Ramos (cell line): ENCODE measurements around the gene HEXD.

ENCODE experiments used
- in situ Hi-C: fragments of 300-500 bp; cut with MboI; formaldehyde crosslinking; loops from one replicate; pipeline ENCODE4 v1.14.3; 2022; ENCODE audit warnings: low sequenced_read_pairs; ENCODE audit not compliant: unreplicated experiment

The HEXD gene

DNA sequence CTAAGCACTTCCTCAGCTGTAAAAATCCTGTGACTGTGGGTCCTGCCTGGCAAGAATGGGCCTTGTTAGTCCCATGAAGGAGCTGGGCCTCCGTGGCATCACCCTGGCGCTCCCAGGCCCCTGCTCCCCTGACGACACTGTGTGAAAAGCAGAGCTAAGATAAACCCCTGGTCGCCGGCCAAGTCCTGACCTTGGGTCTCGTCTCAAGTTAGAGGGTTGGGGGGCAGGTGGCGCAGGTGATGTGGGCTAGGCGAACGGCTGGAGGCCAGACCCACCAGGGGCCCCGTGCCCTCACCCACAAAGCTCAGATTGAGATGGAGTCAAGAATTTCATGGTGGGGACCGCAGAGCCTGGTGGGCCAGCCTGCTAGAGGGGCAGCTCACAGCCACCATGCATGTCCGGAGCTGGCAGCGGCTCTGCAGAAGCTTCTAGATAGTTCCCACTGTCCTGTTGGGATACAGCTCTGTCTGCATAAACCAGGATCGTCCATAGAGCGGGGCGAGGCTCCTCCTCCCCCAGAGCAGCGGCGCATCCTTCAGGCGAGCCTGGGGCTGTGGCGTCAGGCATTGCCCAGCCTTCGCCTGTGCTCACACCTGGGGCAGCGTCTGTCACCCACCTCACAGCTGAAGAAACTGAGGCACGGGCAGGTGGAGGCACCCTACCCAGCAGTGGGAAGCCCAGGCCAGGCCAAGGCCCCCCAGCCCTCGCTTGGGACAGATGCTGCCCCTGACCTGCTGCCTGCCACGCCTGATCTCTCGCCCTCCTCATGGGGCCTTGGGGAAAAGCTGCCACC, 20.4 kb downstream of the HEXD start:
- in situ Hi-C loops: no loop called here

DNA sequence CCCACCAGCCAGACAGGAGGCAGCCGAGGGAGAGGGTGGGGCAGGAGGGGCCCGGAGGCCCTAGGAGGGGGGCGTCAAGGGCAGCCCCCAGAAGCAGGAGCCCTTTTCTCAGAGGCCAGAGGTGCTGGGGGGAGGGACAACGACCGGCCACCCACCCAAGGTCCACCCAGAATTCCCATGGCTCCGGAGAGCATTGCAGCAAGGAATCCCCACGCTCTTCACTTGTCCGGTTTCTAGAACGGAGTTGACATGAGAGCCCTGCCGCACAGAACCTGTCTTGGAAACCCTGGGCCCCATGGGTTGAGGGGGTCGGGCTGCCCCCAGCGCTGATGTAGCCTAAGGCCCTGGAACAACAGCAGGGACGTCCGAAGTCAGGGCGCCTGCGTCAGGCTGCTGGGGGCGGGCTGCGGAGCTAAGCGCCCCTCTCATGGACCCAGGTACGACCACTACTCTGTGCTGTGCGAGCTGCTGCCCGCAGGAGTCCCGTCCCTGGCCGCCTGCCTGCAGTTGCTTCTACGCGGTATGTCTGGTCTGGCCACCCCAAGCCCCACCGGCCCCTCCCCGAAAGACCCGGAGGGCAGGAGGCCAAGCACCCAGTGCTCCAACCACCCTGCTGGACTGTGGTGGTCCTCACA, 21.2 kb downstream of the HEXD start:
- in situ Hi-C loops: no loop called here

DNA sequence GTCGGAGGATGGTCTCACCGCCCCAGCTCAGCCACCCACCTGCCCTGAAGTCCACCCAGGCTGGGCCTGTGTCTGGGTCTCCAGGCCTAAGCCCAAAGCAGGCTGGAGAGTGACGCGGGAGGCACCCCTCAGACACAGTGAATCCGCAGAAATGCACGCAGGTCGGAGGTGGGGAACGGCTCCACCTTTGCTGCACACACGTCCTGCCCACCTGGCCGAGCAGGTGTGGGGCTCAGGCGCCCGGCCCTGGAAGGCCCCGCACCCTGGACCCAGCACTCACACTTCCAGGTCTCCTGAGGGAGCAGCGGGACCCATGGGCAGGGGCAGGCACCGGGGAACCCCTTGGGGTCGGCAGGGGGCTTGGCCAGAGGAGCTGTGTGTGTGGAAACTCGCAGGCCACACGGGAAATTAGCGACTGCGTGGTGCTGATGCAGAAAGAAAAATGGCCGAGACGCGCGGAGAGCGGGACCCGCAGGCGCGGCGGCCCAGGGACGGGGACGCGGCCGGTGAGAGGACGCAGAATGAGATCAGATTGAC, 21.8 kb downstream of the HEXD start:
- in situ Hi-C loops: no loop called here

DNA sequence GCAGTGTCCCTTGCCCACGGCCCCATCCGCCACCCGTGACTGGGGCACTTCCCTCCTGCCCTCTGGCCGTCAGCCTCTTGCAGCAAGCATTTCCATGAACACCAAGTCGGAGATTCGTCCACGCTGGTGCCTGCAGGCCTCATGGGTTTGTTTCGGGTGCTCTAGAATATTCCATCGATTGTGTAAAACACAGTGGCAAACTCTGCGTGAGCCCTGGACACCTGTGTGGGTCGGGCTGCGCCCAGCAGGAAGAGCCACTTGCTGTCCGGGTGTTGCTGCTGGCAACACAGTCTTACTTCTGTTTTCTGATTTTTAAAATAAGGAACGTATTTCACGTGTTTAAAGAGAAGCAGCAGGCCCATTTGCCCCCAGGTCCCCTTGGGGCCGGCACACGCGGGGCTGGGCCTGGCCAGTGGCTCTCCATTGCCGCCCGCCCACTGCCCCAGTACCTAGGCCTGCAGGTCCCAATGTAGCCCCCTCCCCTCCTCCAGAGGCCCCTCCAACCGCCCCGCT, 22.4 kb downstream of the HEXD start:
- in situ Hi-C loops: no loop called here

DNA sequence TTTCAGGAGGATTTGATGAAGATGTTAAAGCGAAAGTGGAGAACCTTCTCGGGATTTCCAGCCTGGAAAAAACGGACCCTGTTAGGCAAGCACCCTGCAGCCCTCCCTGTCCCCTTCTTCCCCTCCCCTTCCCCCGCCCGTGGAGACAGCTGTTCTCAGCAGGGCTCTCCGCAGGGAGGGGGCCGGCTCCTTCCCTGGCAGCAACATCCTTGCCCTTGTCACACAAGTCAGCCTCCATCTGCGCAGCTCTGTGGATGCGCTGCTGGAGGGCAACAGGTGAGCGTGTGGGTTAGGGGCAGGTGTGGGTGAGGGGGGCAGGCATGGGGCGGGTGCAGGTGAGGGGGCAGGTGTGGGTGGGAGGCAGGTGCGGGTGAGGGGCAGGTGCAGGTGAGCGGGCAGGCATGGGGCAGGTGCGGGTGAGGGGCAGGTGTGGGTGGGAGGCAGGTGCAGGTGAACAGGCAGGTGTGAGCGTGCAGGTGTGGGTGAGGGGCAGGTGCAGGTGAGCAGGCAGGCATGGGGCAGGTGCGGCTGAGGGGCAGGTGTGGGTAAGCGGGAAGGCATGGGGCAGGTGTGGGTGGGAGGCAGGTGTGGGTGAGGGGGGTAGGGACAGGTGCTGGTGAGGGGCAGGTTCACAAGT, 23.0 kb downstream of the HEXD start:
- in situ Hi-C loops: no loop called here

DNA sequence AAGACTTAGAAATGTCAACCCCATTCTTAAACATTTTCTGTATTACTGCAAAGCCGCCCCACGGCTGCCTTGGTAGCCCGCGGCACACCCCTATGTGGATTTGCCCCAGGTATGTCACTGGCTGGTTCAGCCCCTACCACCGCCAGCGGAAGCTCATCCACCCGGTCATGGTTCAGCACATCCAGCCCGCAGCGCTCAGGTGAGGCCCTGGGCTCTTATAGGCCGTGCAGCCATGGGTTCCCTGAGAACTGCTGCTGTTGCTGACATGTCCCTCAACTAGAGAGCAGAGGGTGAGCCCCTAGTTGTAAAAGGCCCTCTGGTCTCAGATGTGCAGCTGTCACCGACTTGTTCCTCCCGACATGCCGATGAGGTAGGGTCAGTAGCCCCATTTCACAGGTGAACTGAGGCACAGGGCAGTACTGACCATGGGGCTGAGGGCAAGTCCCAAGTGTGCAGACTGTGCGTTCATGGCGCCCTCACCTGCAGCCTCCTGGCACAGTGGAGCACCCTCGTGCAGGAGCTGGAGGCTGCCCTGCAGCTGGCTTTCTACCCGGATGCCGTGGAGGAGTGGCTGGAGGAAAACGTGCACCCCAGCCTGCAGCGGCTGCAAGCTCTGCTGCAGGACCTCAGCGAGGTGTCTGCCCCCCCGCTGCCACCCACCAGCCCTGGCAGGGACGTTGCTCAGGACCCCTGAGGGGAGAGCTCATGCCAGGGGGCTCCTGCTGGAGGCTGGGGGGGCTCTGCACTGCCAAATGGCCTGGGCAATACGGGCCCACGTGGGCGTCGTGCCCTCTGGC, 23.7 kb downstream of the HEXD start:
- in situ Hi-C loops: no loop called here

DNA sequence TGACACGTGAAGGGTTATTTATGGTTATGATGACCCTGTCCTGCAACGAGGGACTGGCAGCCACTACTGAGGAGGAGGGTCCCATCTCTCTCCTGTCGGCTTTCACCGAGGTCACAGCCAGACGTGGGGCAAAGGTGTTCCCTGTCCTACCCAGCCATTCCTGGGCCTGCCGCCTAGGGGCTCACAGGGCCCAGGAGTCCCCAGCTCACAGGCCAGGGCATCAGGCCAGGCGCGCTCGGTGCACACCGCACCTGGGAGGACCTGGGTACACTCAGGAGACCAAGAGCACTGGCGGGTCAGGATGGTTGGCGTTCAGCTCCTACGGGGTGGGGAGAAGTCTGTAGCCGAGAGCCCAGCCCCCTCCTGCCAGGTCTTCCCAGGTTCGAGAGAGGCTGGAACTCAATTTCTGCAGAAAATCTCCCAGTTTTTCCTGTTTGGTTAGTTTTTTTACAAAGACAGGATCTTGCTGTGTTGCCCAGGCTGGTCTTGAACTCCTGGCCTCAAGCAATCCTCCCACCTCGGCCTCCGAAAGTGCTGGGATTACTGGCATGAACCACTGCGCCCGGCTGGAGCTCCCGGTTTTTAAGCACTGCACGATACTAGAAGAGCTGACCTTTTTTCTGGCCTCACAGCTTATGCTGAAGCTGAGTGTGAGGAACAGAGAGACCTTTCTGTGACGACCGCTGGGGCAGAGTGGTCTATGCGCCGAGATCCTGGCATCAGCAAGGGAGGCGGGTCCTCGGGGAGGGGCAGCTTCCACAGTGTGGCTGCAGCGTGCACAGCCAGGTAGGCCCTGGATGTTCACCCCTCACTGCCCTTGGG, 24.7 kb downstream of the HEXD start:
- in situ Hi-C loops: no loop called here

DNA sequence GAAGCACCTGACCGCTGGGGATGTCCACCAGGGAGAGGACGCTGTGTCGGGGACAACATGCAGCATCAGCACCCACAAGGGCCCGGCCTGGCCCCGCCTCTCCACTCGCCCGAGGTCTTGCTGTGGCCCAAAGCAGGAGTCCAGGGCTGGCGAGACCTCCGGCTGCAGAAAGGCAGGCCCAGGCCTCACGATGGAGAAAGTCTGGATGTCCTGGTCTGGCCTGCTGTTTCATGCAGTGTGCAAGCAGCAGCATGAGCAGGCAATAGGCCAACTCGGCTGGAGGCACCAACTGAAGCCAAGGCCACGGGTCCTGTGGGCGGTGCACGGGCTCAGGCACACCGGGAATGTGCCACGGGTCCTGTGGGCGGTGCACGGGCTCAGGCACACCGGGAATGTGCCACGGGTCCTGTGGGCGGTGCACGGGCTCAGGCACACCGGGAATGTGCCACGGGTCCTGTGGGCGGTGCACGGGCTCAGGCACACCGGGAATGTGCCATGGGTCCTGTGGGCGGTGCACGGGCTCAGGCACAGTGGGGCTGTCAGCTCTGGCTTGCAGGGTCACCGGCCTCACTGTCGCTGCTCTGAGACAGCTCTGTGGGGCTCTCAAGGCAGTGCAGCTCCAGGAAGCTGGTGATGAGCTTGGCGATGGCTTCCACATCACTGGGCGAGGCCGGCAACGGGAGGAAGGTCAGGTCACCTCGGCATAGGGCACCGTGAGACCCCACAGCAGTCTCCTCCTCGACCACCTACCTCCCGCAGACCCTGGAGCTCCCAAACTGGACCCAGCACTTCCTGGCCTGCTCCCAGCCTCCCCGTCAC, 25.5 kb downstream of the HEXD start:
- in situ Hi-C loops: no loop called here

DNA sequence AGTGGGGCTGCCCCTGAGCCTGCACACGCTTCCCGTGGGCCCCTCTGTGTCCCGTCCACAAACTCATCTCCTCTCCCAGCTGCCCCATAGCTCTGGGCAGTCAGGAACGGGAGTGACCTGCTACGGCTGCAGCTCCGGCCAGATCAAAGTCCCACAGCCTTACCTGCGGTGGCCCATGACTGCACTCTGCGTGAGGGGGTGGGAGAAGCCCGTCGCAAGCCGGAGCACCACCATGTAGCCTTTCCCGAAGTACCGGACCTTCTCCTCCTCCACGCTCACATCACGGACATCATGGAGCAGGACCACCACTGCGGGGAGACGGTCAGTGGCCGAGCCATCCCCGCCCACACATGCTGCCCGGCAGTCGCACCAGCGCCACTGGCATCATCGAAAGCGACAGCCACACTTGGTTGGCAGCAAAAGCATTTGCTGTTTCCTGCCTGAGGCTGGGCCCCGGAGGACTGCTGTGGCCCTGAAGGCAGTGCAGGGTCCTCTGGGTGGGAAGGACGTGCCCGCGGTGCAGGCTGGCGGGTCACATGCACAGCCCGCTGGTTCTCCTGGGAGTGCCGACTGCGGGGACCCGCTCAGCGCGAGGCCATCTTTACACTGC, 26.2 kb downstream of the HEXD start:
- in situ Hi-C loops: no loop called here

DNA sequence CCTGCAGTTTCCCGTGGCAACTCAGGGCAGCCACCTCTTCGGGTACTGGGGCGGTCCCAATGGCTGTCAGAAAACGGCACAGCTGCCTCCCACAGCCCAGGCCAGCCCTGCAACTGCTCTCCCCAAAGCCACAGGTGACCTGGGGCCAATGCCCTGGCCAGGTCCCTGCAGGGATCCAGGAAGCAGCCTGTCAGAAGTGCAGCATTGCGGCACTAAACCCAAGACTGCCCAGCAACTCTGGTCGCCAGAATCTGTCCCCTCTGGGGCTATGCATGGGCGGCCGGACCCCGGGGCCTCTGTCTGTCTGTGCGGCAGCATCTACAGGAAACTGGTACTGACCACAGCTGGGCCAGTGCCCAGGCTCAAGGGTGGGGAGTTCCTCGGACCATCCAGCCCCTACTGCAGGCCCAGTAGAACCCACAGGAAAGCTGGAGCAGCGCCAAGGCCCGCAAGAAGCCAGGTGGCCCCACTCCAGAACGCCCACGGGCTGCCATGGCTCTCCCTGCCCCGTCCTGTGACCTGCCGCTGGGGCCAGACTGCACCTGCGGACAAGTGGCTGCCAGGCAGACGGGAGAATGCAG, 26.9 kb downstream of the HEXD start:
- in situ Hi-C loops: no loop called here

DNA sequence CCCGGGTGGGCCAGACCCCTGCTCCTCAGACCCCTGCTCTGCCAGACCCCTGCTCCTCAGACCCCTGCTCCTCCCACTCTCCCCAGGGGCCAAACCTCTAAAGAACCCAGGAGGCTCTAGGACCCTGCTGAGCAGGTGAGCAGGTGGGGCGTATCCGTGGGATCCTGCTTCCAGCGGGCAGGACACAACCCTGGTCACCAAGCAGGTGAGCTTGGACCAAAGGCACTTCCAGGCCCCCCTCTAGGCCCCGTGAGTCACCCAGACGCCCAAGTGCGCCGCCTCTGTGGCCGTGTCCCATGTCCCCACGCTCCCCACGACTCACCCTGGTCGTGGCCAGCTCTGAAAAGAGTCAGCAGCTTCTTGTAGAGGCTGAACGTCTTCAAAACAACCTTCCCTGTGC, 27.4 kb downstream of the HEXD start:
- in situ Hi-C loops: no loop called here

DNA sequence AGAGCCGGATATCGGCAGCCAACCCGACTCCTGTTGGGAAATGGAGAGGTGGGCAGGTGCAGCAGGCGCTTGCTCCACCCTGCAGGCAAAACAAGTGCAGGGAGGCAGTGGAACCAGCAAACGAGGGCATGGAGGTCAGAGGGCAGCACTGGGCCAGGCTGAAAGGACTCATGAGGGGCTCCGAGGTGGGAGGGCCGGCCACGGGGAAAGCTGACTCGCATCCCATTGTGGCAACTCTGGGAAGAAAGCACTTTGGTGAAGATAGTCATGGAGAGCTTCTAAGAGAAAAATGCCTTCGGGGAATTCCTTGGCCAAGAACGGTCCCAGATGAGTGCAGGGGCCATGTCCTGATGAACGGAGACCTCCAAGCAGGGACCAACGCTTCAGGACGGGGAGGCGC, 28.0 kb downstream of the HEXD start:
- in situ Hi-C loops: no loop called here

DNA sequence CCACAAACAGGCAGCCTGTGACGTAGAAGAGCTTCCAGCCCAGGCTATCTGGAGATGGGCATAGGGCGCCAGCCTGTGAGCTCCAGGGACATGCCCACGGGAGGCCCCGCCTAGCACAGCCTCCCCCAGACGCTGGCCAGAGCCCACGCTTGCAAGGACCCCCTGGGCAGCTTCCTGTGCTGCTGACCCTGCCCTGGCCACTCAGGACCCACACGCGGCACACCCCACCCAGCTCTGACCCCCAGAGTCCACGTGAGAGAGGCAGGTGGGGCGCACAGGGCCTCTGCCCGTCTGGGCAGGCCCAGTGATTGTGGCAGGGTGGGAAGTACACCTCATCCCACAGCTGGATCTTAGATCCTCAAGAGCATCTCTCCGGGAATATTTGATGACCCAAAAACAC, 28.5 kb downstream of the HEXD start:
- in situ Hi-C loops: no loop called here

DNA sequence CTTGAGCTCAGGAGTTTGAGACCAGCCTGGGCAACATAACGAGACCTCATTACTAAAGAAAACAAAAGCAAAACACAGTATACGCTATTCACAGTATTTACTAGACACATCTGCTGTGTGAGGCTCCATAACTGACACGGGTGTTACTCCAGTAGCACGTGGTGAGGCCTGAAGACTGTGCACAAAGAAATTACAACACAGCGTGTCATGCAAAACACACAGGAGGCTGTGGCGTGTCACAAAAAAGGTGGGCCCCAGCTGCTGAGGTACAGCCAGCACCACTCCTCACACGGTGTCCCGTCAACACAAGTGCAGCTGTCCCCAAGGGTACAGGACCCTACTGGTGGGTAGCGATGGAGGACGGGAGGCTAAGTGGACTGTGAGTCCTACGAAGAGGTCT, 29.7 kb downstream of the HEXD start:
- in situ Hi-C loops: no loop called here

DNA sequence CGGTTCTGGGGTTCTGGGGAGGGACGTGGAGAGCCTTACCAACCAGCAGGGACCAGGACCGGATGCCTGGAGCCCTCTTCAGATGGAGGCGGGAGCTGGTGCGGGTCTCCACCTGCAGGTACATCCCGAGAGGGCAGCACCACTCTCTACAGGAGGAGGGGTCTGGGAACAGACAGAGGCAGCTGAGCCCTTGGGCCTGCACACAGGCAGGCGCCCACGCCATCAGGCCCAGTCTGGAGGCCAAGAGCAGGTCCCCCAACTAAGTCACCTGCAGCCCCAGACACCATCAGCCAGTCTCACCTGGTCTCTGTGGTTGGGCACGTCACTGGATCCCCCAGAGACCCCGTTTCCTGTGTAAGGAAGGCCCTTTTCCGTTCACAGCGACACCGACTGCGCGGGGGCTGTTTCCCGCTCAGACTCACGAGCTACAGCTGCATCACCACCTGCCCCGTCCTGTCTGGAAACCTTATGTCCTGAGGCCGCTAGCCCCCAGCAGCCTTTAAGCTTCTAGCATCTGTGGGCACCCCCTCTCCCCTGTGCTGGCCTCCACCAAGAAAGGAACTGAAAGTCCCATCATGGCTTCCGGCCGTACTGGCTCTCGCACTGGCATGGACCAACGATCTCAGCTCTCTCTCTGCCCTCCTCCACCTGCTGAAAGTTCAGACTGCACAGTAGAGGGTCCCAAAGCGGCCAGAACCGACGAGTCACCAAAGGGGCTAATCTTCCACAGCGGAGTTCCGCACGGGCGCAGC, 31.2 kb downstream of the HEXD start:
- in situ Hi-C loops: no loop called here

DNA sequence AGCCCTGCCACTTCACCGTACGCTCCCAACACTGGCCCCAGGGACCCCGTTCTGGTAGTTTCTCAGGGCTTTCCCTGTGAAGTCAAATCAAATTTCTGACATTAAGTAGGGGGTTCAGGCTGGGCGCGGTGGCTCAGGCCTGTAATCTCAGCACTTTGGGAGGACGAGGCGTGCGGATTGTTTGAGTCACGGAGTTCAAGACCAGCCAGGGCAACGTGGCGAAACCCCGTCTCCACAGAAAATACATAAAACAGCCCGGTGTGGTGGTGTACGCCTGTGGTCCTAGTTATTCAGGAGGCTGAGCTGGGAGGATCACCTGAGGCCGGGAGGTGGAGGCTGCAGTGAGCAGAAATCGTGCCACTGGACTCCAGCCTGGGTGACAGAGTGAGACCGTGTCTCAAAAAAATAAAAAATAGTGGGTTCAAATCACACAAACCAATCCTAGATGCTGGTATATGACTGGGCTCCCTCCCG, 31.8 kb downstream of the HEXD start:
- in situ Hi-C loops: no loop called here
